HG03060 (cell line): ENCODE results near the gene KAZALD1.

ENCODE experiments used
- ATAC-seq: cut with Tn5 transposase; IDR thresholded peaks from one replicate; pipeline ENCODE4 v1.9.1; 2021; ENCODE audit warnings: low read depth, moderate number of reproducible peaks; ENCODE audit not compliant: unreplicated experiment

Gene KAZALD1

DNA sequence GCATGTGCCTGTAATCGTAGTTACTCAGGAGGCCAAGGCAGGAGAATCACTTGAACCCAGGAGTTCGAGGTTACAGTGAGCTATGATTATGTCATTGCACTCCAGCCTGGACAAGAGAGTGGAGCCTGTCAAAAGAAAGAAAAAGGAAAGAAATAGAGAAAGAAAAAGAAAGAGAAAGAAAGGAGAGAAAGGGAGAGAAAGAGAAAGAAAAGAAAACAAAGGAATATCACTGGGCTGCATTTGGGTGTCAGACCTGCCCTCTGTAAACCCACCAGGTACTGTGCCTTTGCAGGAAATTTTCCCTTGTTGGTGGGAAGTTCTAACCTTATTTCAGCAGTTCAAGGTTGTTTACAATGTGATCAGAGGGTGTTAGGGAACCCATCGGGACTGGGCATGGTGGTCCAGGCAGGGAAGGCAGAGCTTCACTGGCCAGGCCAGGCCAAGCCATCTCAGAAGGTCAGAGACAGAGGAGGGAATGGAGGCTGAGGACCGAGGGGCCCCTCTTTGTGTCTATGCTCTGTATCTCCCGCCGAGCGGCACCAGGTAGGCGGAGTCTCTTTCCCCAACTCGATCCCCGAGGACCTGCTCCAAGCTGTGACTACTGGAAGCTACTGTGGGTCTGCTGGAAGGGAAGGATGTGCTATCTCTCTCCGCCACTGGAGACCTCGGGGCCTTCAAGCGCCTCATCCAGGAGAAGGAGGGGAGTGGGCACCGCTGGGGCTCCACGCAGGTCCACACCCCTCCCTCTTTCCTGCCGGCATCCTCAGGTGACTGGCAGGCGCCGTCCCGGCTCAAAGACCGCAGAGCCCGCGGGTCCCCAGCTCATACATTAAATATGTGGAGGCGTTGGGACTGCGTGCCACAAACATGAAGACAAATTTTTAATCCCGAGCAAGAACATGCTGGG lies 15.2 kb upstream of the KAZALD1 start:
- no peak for ATAC-seq

DNA sequence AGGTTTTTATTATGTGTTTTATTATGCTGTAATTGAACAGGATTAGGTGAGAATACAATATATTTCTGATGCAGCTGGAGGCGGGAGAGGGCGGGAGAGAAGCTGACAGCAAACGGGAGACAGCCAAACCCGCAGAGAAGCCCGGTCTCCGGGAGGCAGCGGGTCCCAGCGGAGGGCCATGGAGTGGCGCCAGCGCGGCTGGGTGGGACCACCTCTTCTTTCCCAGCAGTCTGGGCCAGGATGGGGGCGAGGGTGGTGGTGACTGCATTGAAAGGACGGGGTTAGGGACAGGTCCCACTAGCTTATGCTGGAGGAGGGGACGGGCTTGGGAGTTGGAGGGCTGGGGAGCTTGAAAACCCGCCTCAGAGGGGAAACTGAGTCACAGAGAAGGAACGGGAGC lies 14.5 kb upstream of the KAZALD1 start:
- no peak for ATAC-seq

DNA sequence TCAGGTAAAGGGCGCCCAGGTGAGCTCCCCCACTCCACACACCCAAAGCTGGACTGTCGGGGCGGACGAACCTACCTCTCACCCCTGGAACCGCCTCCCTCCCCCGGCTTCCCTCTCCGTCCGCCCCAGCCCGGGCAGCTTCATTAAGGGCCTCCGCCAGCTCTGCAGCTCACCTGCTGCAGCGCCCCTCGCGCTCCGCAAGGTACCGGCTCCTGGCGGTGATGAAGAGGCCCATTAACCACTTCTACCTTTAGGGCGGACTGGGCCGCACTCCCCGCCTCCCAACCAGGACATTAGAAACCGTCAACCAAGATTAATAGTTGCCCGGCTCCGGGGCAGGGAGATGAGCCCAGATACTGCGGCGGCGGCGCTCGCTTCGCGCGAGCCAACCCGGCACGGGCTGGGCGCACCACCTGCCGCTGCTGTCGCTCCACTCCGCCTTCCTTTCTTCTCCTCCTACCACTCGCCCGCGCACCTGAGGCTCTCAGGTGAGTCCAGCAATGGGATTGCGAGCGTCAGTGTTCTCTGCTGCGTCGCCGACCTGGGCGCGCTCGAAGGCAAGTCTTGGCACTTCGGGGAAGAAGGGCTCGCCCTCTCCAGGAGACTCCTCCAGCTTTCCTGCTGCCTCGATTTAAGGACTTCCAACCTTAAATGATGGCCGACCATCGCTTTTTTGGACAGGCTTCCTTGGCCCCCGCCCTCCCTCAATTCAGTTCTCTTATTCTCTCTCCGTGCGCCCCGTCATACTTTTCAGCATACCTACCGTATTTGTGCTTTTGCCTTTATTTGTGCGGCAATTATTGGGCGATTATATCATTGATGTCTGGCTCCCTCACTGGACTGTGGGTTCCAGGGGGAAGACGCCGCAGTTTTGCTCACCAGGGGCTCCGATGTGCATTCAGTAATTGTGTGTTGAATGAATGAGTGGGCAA lies 13.6 kb upstream of the KAZALD1 start:
- ATAC-seq = no peak

DNA sequence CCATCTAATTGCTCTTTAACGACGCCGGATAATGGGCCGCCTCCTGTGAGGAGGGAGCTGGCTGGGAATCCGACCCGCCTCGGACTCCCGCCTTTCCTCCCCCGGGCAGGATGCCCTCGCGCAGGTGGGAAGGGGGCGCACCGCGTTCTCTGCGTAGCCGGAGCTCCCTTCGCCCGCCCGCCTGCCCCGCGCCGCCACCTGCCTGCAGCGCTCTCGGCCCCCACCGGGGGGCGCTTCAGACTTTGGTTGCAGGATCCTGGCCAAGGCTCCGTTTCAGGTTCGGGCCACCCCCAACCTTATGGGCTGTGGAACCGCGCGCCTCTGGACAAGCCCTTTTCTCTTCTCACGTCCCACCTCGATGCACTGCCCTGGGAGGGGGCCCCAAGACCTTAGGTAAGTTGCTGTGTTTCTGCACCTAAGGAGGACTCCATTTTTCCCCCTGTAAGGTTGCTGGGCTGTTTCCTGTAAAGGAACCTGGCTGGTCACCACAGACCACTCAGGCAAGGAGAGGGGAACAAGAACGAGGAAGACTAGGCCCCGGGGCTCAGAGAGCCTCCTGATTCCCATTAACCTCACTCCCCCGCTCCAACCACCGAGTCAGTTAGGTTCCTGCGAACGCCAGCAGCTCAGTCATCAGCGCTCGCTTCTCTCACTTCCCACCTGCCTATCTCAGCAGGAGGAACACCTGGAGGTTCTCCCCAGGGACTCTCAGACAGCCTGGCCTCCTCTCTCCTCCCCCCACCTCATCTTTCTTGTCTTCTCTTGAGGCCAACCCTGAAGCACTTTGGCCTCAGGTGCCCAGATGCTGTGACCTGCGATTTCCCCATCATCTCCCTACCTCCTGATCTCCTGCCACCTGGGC lies 11.3 kb upstream of the KAZALD1 start:
- ATAC-seq = no peak

DNA sequence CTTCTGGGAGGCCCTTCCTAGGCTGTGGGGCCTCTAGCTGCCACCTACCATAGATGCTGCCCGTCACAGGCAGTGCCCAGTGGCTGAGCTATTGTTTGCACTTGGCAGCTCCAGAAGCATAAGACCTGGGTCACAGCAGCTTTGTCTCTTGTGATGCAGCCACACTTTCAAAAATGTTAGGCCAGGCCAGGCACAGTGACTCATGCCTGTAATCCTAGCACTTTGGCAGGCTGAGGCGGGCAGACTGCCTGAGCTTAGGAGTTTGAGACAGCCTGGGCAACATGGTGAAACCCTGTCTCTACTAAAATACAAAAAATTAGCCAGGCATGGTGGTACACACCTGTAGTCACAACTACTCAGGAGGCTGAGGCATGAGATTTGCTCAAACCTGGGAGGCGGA lies 9.5 kb upstream of the KAZALD1 start:
- no peak for ATAC-seq

DNA sequence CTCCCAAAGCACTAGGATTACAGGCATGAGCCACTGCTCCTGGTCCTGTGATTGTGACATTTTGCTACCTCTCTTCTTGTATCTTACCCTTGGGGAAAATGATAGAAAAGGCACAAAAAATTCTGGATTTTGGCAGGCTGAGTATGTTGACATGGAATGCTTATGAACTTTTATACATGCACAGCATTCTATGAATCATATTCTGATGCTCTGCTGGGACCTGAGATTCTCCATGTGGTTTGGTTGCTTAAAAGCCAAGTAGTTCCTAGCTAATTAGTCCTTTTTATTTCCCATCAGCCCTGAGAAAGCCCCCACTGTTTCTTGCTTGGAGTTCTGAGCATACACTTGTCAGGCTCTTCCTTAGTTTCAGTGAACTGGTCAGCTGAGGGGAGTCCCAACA lies 8.3 kb upstream of the KAZALD1 start:
- no peak for ATAC-seq

DNA sequence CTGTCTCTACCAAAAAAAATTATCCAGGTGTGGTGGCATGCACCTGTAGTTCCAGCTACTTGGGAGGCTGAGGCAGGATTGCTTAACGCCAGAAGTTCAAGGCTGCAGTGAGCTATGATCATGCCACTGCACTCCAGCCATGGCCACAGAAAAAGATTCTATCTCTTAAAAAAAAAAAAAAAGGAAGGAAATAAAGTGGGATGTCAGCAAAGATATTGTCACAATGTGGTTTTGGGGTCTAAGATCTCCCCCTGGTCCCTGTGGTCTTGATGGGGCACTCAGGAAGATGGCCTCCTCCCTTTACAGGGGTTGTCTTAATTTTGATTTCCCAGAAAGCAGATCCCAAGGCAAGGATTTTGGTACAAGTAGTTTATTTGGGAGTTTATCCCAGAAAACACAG lies 7.4 kb upstream of the KAZALD1 start:
- ATAC-seq = no peak

DNA sequence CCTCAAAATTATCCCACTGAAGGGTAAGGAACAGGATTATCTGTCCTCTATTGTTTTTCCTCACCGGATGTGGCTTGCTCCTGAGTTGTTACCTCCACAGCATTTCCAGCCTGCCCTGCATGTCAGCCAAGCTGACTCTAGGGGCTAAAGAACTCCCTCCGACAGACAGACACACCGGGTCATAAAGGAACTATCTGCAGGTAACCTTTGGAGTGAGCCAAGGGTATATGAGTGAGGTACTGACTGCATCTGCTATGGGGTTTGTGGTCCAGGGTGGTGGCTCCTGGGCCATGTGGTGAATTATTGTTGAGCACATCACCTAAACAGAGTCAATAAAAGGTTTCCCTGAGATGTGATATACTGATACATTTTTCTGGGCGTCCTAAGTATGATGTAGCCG lies 6.9 kb upstream of the KAZALD1 start:
- ATAC-seq = no peak

DNA sequence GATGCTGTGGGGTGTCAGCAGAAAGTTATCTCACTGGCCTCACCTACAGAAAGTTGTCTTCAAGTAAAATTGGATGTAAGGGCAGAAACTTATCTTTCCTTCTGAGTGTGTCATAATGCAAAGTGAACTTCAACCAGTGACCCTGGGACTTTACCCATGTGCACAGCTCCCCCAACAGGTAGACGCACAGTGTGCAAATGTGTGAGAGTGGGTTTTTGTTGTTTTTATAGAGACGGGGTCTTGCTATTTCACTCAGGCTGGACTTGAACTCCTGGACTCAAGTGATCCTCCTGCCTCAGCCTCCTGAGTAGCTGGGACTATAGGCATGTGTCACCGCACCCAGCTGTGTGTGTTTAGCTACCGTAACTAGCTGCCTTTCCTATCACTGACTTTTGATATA lies 6.4 kb upstream of the KAZALD1 start:
- no peak for ATAC-seq

DNA sequence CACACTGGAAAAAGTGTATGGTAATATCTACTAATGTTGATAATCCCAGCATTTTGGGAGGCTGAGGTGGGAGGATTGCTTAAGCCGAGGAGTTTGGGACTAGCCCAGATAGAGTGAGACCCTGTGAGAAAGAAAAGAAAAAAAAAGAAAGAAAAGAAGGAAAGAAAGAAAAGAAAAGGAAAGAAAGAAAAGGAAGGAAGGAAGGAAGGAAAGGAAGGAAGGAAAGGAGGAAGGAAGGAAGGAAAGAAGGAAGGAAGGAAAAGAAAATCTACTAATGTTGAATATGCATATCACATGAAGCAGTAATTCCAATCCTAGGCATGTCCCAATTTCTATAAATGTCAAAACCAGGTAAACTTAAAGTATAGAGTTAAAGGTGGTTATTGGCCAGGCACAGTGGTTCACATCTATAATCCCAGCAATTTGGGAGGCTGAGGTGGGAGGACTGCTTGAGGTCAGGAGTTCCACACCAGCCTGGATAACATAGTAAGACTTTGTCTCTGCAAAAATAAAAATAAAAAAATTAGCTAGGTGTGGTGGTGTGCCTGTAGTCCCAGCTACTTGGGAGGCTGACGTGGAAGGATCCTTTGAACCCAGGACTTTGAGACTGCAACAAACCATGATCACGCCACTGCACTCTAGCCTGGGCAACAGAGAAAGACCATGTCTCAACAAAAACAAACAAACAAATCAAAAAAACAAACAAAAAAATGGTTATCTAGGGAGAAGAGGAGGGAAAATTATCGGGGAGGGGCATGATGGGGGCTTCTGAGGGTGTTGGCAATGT lies 5.2 kb upstream of the KAZALD1 start:
- no peak for ATAC-seq

DNA sequence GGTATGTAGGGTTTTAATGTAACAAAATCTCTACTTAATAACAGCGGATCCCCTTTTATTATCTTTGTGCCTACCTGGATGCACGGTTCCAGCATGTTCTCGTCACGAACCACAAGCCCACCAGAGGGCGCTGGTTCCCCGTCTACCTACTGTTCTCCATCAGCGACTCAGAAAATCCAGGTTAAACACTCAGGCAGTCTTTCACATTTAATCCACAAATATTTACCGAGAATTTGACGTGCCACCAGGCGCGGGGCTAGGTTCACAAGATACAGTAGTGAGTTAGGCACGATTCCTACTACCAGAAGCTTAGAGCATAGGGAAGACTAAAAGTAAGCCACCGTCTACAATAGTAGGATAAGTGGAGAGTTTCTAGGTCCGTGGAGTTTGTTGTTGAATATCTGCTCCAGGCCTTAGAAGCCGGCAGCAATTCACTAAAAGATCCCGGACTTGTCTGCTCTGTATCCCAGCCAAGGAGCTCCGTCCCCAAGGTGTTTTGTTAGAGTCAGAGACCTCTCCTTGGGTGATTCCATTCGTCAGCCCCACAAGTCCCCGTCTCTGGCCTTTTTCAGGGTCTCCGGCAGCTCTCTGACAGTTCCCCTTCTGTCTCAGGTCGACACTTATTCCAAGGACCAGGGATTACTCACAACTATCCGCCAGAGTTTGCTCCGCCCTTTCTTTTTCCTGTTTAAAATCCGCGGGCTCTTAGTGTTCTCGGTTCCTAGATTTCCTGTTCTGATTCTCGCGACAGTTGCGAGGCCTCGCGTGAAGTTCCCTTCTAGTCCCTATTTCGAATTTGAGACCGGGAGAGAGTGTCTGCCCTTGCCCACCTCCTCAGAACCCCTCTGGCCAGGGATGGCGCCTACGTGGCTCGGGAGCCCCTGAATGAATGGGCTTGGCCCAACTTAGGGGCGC lies 1.5 kb upstream of the KAZALD1 start:
- ATAC-seq = peak; percentile 27

DNA sequence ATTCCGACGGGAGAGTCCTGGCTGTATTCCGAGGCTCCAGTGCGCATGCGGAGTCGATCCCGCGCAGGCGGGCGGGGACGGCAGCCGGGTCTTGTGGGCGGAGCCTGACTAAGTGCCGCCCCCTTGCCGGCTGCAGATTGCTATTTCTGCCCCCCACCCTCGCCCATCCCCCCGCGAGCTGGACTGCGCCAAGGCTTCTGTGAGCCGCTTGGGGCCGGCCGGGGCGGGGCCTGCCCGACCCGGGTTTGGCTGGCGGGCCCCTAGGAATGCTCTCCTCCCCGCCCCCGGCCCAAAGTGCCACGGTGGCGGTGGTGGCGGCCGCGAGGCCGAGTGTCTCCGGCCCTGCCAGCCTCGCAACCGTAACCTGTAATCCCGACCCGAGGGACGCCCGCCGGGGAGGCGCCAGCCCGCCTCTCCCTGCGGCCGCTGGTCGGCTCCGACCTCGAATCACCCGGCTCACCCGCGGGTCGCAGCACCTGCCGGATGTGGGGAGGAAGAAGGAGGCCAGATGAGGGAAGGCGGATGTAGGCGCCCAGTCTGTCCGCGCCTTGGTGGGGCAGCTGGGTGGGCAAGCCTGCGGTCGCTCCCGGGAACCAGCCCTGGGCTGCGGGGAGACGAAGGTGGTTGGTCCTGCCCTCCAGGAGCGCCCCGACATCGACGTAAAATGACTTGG lies 702 bp upstream of the KAZALD1 start:
- ATAC-seq = peak; percentile 40

DNA sequence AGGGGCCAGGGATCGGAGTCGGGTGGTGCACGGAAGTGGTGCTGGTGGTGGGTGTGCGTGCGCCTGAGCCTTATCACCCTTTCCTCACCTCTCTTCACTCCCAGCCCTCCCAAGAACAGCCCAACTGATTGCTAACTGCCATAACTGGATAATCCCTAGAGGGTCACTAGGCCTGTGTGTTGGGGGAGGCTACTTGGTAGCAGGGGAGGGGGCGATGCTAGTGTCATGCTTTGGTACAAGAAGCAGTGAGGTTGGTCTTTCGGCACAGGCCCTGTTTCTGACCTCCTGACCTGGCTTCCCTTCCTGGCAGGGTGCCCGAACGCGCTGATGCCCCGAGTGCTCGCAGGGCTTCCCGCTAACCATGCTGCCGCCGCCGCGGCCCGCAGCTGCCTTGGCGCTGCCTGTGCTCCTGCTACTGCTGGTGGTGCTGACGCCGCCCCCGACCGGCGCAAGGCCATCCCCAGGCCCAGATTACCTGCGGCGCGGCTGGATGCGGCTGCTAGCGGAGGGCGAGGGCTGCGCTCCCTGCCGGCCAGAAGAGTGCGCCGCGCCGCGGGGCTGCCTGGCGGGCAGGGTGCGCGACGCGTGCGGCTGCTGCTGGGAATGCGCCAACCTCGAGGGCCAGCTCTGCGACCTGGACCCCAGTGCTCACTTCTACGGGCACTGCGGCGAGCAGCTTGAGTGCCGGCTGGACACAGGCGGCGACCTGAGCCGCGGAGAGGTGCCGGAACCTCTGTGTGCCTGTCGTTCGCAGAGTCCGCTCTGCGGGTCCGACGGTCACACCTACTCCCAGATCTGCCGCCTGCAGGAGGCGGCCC lies 652 bp downstream of the KAZALD1 start:
- ATAC-seq = no peak

DNA sequence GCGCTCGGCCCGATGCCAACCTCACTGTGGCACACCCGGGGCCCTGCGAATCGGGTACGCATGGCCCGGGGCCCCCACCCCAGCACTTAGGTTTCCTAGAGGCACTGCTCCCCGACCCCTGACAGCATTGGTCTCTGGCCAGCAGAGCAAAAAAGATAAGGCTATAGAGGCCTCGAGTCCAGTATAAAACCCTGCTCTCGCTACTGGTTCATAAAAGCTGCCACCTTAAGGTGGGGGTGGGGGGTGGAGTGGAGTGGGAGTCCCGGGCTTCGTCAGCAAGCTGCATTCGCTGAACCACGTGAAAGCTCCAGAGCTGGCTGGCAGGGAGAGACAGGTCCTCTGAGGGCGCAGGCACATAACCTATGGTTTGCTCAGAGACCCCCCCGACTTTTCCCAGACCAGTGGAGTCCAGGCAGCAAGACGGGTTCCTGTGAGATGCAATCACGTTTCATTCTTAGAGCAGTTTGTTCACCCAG lies 1.3 kb downstream of the KAZALD1 start:
- no peak for ATAC-seq

DNA sequence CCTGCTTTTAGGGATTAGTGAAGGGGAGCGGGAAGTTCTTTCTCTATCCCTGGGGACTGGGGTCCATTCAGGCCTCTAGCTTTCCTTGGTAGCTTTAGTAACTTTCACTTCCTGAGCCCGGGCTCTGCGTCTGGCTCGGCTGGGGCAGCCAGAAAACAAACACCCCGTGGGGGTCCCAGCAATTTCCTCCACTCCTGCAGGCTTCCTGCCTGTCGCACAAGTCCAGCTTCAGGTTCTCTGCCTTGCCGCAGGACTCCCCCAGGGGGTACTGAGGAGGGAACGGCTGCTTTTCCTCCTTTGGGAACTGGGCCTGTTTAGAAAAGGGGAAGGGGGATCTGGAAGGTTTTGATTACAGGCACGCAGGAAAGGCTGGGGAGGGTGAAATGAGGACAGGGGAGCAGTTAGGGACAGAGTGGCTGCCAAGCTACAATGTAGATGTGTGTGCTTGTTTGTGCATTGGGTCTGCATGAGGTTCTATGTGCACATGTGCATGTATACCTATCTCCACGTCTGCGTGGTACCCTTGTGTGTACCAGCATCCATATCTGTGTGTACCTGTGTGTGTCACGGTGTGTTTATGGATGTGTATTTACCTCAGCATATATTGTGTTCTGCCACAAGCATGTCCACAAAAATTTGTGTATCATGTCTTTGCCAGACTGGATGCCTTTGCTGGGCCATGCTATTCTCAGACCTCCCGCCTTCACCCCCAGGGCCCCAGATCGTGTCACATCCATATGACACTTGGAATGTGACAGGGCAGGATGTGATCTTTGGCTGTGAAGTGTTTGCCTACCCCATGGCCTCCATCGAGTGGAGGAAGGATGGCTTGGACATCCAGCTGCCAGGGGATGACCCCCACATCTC lies 2.0 kb downstream of the KAZALD1 start:
- ATAC-seq = no peak

DNA sequence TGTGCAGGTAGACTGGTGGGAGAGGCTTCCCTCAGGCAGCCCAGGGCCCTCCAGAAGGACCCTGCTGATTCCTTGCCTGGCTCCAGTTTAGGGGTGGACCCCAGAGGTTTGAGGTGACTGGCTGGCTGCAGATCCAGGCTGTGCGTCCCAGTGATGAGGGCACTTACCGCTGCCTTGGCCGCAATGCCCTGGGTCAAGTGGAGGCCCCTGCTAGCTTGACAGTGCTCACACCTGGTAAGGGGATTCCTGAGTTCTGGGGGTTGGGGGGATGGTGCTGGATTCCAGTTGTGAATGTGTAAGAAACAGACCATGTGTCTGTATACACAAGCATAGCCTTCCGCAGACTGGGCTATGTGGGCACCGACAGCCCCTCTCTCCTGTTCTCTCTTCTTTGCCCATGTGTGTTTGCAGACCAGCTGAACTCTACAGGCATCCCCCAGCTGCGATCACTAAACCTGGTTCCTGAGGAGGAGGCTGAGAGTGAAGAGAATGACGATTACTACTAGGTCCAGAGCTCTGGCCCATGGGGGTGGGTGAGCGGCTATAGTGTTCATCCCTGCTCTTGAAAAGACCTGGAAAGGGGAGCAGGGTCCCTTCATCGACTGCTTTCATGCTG lies 2.7 kb downstream of the KAZALD1 start:
- no peak for ATAC-seq
